SIG-M5 treated with dmso at 0.1 percent for 504 hours (cell line): ENCODE measurements around the gene CABP4.

Experiments
- DNase-seq: peaks from one replicate; lab custom pipeline; 2025; ENCODE audit not compliant: unreplicated experiment; lab: John Stamatoyannopoulos, UW

CABP4 gene

GRCh38 chr11:67494371-67495233 lies 39.4 kb downstream of the CABP4 start:
- DNase-seq: no peak

- DNase-seq: no peak
Measured at GRCh38 chr11:67495234-67496005, 40.3 kb downstream of the CABP4 start.

DNA sequence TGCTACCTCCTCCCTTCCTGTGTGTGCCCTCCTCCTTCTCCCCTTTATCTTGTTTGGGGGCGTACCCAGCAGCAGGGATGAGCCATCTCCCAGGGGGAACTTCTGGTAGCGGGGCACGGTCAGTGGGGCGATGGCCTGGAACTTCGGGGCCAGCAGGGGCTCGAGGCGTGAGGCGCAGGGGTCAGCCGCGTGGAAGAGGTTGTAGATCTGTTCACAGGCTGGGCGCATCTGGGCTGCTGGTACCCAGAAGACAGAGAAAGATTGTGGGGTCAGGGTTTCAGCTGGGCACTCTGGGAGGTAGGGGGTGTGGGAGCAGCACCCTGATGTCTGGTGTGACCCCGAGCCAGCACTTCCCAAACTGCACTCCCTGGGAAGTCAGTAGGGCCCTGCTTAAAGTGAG lies 41.0 kb downstream of the CABP4 start:
- no peak for DNase-seq

- DNase-seq: no peak
Measured at GRCh38 chr11:67497656-67498291, 42.6 kb downstream of the CABP4 start.

DNA sequence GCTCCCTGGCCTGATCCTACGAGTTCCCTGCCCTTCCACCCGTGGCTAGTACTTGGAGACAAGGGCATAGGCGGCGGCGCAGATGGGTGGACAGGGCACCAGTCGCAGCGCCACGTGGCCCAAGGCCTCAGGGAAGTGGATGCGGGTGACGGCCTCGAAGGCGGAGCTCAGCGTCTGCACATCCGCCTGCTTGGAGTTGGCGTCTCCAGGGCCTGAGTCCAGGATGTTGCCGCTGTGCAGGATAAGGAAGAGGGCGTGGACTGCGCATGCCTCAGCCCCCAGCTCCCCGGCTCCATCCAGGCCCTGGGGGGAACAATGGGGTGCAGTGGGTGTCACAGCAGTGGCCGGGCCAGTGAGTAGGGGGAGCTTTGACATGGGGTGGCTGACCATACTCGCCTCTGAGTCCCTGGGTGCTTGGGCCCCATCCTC lies 43.4 kb downstream of the CABP4 start:
- DNase-seq: no peak

- no peak for DNase-seq
Measured at GRCh38 chr11:67499808-67500483, 44.8 kb downstream of the CABP4 start.

DNA sequence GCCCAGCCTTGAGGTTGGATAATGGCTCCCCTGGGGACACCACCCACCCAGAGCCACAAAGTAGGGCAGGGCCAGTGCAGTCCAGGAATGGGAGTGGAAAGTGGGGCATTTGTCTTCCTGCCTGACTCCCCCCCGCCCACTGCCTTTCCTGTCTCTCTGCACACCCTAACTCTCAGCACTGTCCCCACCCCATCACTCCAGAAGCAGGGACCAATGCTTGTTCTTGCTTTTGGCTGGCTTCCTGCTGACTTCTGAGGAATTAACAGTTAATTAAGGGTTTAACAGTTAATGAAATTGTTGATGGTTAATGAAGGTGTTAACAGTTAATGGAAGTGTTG lies 45.3 kb downstream of the CABP4 start:
- no peak for DNase-seq

GRCh38 chr11:67500831-67501715 lies 45.9 kb downstream of the CABP4 start:
- peak; percentile 69 for DNase-seq

DNA sequence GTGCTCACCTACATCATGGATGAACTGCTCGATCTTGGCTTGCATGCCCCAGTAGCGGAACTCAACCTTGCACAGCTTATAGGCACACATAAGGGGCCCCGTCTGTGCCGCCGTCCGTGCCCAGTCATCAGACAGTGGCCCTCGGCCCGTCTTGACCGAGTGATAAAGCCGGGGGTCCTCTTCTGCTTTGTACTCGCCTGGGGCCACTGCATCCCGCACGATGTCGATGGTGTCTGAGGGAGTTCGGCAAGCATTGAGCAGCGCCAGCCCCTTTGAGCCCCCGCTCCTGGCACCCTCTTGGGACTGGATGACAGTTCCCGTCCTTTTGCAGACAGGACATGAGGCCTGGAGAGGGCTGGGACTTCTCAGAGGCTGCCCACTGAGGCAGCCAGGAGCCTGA lies 46.7 kb downstream of the CABP4 start:
- DNase-seq: no peak

DNA sequence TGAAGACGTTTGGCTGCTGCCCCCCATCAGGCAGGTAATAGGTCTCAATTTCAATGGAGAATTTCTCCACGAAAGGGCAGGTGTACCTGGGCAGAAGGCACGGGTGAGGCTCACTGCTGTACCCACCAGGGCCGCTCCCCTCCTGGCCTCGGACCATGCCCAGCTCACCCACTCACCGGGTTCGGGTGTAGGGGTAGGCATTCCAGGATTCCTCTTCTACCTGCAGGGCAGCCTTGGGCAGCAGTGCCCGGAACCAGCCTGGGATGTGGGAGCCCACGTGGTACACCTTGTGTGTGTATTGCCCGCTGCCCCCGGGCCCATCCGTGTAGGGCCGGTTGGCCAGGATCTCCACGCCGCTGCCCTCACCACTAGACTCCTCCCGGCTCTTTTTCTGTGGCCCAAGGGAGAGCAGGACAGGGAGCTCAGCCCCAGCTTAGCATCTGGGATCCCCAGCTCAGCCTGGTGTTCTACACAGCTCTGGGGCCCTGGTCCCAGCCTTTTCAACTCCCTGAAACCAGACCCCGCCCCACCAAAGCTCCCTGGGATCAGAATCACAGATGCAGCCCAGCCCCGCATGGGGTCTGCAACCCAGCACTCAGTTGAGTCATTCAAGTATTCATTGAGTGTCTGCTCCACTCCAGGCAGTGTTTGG lies 47.3 kb downstream of the CABP4 start:
- DNase-seq: no peak

GRCh38 chr11:67503119-67504004 lies 48.2 kb downstream of the CABP4 start:
- DNase-seq: no peak

DNA sequence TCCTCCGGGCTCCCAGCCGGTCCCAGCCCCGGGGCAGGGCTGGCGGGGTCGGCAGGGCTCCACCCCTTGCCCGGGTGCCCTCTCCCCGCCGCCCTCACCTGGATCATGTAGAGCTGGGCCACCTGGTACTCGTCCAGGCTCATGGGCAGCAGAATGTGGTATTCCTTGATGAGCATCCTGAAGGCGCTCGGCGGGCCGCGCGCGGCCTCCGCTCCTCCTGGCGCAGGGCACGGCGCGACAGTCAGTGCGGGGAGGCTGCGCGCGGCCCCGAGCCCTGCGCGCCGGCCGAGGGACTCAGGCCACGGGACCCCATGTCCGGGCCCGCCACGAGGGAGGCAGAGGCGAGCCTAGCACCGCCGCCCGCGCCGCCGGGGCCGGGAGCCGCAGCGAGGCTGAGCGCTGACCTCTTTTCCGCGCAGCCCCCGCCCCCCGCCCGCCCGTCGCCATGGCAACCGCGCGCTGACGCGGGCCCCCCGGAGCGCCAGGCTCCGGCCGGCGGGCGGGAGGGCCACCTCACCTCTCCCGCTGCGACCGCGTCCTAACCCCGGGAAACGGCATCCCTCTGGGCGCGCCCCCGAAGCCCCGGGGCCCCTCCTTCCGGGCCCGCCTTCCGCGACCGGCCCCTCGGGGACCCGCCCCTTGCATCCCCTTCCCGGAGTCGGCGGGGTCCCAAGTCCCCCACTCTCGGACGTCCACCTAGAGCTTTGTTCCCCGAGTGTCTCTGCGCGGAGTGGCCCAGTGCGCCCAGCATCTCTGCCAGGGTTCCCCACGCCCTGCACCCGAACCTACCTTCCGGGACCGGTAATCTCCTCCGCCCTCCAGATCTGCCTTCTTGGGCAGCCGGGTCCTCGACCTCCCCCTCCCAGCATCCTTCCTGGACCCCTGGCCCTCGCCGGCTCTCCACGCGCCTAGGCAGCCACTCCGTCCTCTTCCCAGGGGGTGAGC lies 49.1 kb downstream of the CABP4 start:
- no peak for DNase-seq

- DNase-seq: peak; percentile 45
Measured at GRCh38 chr11:67504950-67505581, 49.9 kb downstream of the CABP4 start, which contains the start of gene PITPNM1. Gene PITPNM1, minus strand, starts transcription at chr11:67505363. Its CDS starts 1,183 bp downstream, at chr11:67504180.

- peak; percentile 88 for DNase-seq
Measured at GRCh38 chr11:67505605-67506396, 50.6 kb downstream of the CABP4 start.

- DNase-seq: no peak
Measured at GRCh38 chr11:67506426-67507051, 51.4 kb downstream of the CABP4 start.
